Stimulated activated naive CD4-positive, alpha-beta T cell (primary cell): Measurements from ENCODE around the gene IGDCC3.

Experiments
- DNase-seq, 6 experiments: peaks; one replicate each; lab custom pipeline; 2025; lab: John Stamatoyannopoulos, UW

IGDCC3 gene

GRCh38 chr15:65343374-65343981 lies 34.3 kb downstream of the IGDCC3 start:
- no peak for DNase-seq

DNA sequence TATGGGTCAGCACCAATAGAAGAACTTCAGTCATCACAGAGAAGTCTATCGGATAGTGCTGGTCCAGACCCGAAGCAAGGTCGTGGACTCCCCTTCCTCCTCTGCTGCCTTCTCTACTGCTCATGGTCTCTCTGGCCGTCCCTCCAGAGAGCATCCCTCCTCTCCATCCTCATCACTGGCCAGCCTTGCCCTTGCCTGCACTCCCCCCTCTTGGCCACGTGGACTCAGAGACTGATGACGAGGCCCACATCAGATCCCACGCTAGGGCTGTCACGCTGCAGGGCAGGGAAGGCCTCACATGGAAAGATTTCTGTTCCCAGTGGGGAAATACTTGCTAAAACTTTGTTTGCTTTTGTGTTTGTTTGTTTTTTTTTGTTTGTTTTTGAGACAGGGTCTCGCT lies 35.3 kb downstream of the IGDCC3 start:
- no peak for DNase-seq

- no peak for DNase-seq
Observed at GRCh38 chr15:65339920-65340319, 37.9 kb downstream of the IGDCC3 start.

DNA sequence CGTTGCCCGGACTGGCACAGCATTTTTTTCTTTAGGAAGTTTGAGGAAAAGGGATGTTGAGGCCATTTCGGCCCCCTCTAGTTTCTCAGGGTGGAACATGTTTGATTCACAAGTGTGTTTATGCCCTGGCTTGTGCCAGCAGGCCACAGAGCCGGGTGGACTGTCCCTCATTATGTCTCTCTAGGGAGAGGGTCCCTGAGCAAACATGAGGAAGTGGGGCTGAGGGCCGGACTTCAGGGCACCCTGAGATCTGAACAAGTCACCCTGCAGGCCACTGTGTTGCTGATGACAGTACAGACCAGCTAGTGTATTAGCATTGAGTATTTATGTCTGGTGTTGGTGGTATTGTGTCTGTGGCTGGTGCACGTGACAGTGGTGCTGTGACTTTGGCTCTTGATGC lies 38.4 kb downstream of the IGDCC3 start:
- DNase-seq, result no peak

DNA sequence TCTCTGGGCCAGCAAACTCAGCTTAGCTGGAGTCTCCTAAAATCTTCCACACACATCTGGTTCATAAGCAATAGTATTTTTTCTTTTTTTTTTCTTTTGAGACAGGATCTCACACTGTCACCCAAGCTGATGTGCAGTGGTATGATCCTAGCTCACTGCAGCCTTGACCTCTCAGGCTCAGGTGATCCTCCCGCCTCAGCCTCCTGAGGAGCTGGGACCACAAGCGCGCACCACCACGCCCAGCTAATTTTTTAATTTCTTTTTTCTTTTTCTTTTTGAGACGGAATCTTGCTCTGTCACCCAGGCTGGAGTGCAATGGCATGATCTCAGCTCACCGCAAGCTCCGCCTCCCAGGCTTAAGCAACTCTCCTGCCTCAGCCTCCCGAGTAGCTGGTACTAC lies 39.0 kb downstream of the IGDCC3 start:
- no peak for DNase-seq

GRCh38 chr15:65338366-65338765 lies 39.4 kb downstream of the IGDCC3 start:
- no peak for DNase-seq

DNA sequence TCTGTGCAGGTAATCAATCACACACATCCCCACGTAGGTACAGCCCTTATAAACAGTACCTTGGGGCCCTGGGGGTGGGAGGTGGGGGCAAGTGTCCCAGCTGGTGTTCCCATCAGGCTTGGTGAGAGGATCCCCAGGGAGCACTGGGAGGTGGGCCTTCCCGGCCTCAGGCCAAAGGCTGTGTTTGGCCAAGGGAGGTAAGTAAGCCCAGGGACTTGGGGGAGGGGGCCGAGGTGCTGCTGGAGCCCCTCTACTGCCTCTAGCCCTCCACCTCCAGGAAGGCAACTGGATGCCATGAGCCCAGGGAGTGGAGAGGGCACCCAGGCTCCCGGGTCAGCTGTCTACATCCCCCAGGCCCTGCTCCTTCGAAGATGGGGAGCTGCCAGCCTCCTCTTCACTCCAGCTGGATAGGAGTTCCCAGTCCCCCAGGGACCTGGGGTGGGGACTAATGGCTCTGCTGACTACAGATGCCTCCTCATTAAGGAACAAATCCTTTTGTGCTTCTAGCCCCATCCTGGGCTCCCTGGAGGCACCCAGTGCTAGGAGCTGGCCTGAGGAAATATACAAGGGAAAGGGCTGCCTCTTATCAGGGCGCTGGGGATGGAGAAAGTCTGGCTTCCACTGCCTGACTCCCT lies 40.2 kb downstream of the IGDCC3 start:
- no peak for DNase-seq

DNA sequence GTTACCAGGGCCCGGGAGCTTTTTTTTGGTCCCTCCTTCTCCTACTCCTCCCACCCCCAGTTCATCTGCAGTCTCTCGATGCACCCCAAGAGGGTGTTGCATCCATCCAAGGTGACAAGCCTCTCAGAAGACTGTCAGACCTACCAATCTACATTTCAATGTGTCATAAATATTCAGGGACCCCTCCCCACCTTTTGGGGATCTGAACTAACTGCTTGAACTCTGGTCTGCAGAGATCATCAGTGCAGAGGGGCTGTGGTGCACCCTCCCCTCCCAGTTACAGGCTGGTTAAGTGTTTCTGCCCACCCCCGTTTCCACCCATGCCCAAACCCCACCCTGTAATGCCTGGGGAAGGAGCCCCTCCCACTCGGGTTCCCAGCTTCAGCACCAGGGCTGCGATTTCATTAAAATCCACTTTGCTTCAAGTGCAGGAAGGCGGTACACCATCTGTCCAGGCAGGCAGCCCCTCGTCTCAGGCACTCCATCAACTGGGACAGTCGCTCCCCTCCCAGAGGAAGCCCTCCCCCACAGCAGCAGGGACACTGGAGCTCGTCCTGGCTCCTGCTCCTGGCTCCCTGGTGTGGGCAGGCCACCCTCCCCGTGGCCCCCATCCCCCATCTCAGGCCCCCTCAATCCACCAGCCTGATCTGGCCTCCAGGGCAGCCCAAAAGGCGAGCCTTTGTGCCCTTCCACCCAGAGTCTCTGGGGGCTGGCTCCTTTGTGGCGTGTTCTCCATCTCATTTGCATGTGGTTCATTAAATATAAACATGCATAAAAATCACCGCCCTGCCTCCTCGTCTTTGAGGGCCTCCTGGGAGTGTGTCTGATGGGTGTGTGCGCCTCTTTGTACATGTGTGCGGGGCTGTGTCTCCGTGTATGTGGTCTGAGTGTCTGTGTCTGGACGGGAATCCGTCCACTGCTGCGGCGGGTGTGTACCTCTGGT lies 41.0 kb downstream of the IGDCC3 start:
- no peak for DNase-seq

GRCh38 chr15:65335278-65336055 lies 42.3 kb downstream of the IGDCC3 start:
- no peak for DNase-seq

GRCh38 chr15:65334586-65335231 lies 43.1 kb downstream of the IGDCC3 start:
- no peak for DNase-seq

DNA sequence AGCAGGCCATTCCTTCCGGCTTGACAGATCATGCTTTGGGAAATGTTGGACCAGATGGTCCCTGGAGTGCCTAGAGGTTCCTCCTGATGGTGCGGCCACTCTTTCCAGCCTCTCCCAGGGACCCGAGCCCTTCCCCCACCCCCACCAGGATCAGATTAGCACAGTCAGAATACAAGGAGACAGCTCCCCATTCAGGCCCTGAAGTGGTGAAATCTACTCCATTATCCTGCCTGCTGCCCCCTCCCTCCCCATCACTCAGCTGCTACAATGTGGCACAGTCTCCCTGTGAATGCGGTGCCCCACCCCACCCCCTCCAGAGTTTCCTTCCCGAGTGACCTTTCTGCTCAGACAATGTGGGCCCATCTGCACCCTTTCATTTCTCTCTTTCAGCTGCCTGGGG lies 43.9 kb downstream of the IGDCC3 start:
- DNase-seq, result no peak

DNA sequence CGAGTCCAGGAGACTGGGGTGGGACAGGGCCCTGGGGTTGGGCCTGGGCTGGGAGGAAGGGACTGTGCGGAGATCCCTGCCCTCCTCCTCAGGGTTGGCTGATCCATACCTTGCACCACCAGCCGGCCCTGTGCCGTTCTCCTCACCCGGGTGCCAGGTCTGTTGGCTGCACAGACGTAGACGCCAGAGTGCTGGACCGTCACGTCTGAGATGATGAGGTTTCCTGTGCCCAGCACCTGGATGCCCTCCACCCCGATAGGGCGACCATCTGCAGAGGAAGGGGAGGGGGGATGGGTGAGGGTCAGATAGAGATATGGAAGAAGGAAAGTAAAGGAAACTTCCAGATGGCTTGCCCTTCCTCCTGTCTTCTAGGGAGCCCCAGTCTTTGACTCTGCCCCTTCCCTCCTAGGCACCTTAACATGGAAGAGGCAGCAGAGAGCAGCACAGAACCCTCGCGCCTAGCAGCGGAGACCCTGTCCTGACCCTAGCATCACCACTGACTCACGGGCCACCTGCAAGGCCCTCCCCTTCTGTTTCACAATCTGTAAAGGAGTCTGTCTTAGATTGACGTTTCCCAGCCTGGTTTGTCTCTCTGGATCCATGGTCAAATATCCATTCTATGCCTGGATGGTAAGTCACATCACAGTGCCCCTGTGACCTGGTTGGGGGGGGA lies 44.5 kb downstream of the IGDCC3 start:
- DNase-seq, result no peak

DNA sequence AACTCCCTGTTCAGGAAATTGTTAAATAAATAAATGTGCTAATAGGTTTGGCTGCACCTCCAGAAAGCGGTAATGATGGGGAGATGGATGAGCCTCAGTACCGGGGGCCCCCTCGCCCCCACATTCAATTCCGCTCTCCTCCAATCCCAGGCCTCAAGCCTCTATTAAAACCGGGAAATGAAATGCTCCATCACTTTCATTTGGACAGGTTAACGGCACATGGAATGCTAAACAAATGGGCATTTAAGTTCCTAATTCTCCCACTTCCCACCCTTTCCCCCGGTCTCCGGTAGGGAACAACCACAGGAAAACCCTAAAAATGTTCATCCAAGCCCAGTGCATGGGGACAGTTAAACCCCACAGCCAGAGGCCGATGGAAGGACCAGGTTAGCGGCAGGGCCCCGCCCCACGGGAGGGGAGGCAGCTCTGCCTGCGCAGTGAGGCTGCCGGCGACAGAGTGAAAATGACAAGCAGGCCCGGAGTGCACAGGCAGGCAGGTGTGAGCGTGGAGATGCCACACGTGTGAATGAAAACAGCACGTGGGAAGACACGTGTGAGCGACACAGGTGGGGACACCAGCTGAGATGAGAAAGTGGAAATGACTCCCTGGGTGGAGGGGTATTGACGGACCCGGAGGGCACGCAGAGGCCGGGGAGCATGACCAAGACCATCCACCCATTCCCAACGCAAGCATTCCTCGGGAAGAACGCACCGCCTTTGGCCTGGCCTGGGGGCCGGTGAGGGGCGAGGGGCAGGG lies 45.2 kb downstream of the IGDCC3 start:
- DNase-seq, result no peak

- DNase-seq, result no peak
Observed at GRCh38 chr15:65331811-65332210, 46.0 kb downstream of the IGDCC3 start.

DNA sequence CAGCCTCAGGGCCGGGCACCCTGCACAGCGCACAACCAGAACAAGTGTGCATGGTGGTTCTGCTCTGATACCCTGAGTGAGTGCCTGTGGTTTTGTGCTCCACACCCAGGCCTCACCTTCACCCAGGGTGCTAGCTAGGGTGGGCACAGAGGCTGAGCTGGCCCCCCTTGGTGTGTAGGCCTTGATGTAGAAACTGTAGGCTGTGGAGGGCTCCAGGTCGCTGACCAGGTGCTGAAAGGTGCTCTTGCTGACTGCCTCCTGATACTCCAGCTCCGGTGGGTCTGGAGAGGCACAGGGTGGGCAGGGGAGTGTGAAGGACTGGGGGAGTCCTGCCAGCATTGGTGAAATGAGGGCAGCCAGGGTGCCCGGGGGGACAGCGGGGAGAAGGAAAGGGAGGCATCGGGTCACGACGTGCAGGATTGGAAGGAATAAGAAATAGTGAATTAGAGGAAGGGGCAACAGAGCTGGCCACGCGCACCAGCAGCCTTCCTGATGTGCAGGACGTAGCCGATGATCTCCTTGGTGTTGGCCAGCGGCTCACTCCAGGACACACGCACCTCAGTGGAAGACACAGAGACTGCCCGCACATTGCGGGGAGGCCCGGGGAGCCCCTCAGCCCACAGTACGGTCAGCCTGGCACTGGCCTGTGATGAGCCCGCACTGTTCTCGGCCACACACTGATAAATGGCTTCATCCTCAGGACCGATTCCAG lies 46.7 kb downstream of the IGDCC3 start:
- no peak for DNase-seq

- no peak for DNase-seq
Observed at GRCh38 chr15:65329984-65330735, 47.6 kb downstream of the IGDCC3 start.

DNA sequence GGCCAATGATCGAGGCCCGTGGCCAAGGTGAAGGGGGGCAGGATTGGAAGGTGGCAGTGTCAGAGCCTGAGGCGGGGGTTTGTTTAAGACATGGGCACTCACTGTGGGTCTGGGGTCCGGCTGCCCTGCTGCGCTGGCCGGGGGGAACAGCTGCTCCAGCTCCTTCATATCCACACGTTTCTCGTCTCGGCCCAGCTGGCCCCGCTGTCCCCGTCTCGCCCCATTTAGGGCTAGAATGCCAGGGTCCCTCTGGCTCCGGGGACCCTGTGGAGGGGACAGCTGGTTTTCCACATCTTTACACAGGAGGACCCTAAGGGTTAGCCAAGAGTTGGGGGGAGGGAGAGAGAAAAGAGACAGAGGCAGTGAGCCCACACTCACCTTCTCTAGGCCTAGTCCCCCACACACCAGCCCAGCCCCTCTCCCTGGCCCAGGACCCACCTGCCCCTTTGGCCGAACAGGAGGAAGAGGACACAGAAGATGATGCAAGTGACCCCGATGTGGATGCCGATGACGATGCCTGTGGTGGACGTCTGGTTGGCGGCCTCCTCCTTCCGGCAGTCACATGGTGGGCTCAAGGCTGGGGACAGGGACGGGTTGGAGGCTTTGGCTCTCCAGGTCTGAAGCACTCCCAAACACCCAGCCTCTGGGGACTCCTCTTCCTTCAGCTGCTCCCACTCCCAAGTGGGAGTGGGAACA lies 48.4 kb downstream of the IGDCC3 start:
- DNase-seq, result no peak

- no peak for DNase-seq
Observed at GRCh38 chr15:65328506-65329287, 49.1 kb downstream of the IGDCC3 start.
